K562 (cell line): Measurements from ENCODE around the gene PCDHGB2.

ENCODE experiments used
- BCOR ChIP-seq: fragments of 450-650 bp; IDR thresholded peaks from 2 replicates; pipeline ENCODE4 v1.6.1; 2016
- CCAR2 ChIP-seq: fragments of 200-400 bp; formaldehyde crosslinking; IDR thresholded peaks from 2 replicates; pipeline ENCODE4 v1.6.1; 2017; ENCODE audit warnings: mild to moderate bottlenecking, low read depth, low read length
- CHD2 ChIP-seq: IDR thresholded peaks from 2 replicates; pipeline ENCODE4 v1.6.1; 2011; ENCODE audit warnings: low read depth, low read length
- GABPB1 ChIP-seq: sonication (generic); formaldehyde crosslinking; IDR thresholded peaks from 2 replicates; pipeline ENCODE4 v1.8.0; 2022; ENCODE audit warnings: mild to moderate bottlenecking, missing genetic modification reagents
- HNRNPL ChIP-seq: fragments of 200-400 bp; formaldehyde crosslinking; IDR thresholded peaks from 2 replicates; pipeline ENCODE4 v1.6.1; 2017; ENCODE audit warnings: low read depth, mild to moderate bottlenecking, low read length
- MAX ChIP-seq: sonication (generic); formaldehyde crosslinking; IDR thresholded peaks from 2 replicates; pipeline ENCODE4 v1.9.0; 2022; ENCODE audit warnings: mild to moderate bottlenecking, missing genetic modification reagents
- SIN3A ChIP-seq, 2 experiments: fragments of 150-350 bp in 1 of 2; IDR thresholded peaks; 2 replicates each; pipeline ENCODE4 v1.6.1; 2011 to 2016; ENCODE audit warnings: borderline replicate concordance in 2 of 2, low read depth in 2 of 2, low read length in 2 of 2, mild to moderate bottlenecking in 2 of 2, moderate library complexity in 2 of 2; ENCODE audit not compliant: control insufficient read depth in 1 of 2
- ZBTB49 ChIP-seq: sonication (generic); formaldehyde crosslinking; IDR thresholded peaks from 2 replicates; pipeline ENCODE4 v1.8.0; 2022; ENCODE audit warnings: missing genetic modification reagents, mild to moderate bottlenecking, borderline replicate concordance
- ZNF175 ChIP-seq: fragments of 200-800 bp; sonication (Bioruptor generic); IDR thresholded peaks from 2 replicates; pipeline ENCODE4 v1.6.1; 2016; ENCODE audit warnings: low read depth, mild to moderate bottlenecking, missing genetic modification characterization, missing compliant biosample characterization

- TF ChIP-seq CCAR2 (no peak), HNRNPL (no peak), BCOR (no peak), CHD2 (no peak), GABPB1 (CRISPR knock-in tag) (no peak), MAX (no peak), ZBTB49 (CRISPR knock-in tag) (no peak), ZNF175 (CRISPR knock-in tag) (no peak), SIN3A (IDR thresholded peaks at IDR 0.05; ENCODE audit: borderline replicate concordance in 2 of 2, control insufficient read depth in 1 of 2, low read depth in 2 of 2, low read length in 2 of 2) (no peak)
These were observed 4.3 kb downstream of the PCDHGB2 start, which contains the start of gene PCDHGA5 for GRCh38 chr5:141363952-141364660.
